CD14-positive monocyte (primary cell): ENCODE data around the gene GAREM1. TPM values are rescaled to one million over a fixed set of nuclear protein-coding genes. Genes with fewer than 3 reads are reported as not detected.

Source experiments
- DNase-seq, 3 donors: peaks; one replicate each; pipeline ENCODE4 v3.0.0-alpha.2; 2011 to 2022
- H2AFZ ChIP-seq: 2 replicates; pipeline ENCODE4 v1.6.0; 2012; ENCODE audit warnings: mild to moderate bottlenecking, low read depth, low read length, inconsistent platforms; ENCODE audit not compliant: insufficient read depth, poor library complexity, severe bottlenecking
- H3K27ac ChIP-seq, 2 donors: 1 replicate in 1 of 2; 2 replicates in 1 of 2; pipeline ENCODE4 v1.5.1; 2012 to 2013; ENCODE audit warnings: low read length in 2 of 2, control low read depth in 1 of 2, inconsistent platforms in 1 of 2, low read depth in 1 of 2, mild to moderate bottlenecking in 1 of 2
- H3K27me3 ChIP-seq, 2 donors: one replicate each; pipeline versions ENCODE4 v1.6.0 to v1.6.1; 2011 to 2013; ENCODE audit warnings: low read length in 2 of 2; ENCODE audit not compliant: control insufficient read depth in 2 of 2, insufficient read depth in 2 of 2
- H3K36me3 ChIP-seq, 2 donors: replicated peaks in 1 of 2; 1 replicate in 1 of 2; 2 replicates in 1 of 2; pipeline versions ENCODE4 v1.5.1 to v1.6.1; 2012 to 2013; ENCODE audit warnings: low read length in 2 of 2, control low read depth in 1 of 2, inconsistent platforms in 1 of 2, mild to moderate bottlenecking in 1 of 2; ENCODE audit not compliant: insufficient read depth in 2 of 2, control insufficient read depth in 1 of 2
- H3K4me1 ChIP-seq, 2 donors: 1 replicate in 1 of 2; 2 replicates in 1 of 2; pipeline versions ENCODE4 v1.5.1 to v1.6.1; 2012 to 2013; ENCODE audit warnings: low read length in 2 of 2, control low read depth in 1 of 2, inconsistent platforms in 1 of 2, mild to moderate bottlenecking in 1 of 2, moderate library complexity in 1 of 2; ENCODE audit not compliant: insufficient read depth in 2 of 2, control insufficient read depth in 1 of 2
- H3K4me2 ChIP-seq: replicated peaks from 2 replicates; pipeline ENCODE3; 2012; ENCODE audit warnings: low read length, moderate library complexity, mild to moderate bottlenecking; ENCODE audit not compliant: poor library complexity, severe bottlenecking; ENCODE audit errors: extremely low read depth
- H3K4me3 ChIP-seq, 3 experiments: fragments of 200-600 bp in 1 of 3; sonication (generic) in 1 of 3; replicated peaks in 1 of 3; 1 replicate in 2 of 3; 2 replicates in 1 of 3; pipeline ENCODE4 v1.5.1; 2011 to 2013; ENCODE audit warnings: low read length in 3 of 3, mild to moderate bottlenecking in 3 of 3, control low read depth in 2 of 3, low read depth in 2 of 3, inconsistent platforms in 1 of 3, moderate library complexity in 1 of 3
- H3K79me2 ChIP-seq: 2 replicates; pipeline ENCODE4 v1.6.0; 2012; ENCODE audit warnings: mild to moderate bottlenecking, control low read depth, inconsistent platforms, low read length, moderate library complexity; ENCODE audit not compliant: insufficient read depth
- H3K9ac ChIP-seq: 2 replicates; pipeline ENCODE4 v1.6.0; 2017; ENCODE audit warnings: low read length, mild to moderate bottlenecking; ENCODE audit not compliant: insufficient read depth, poor library complexity, severe bottlenecking
- H3K9me3 ChIP-seq, 2 donors: replicated peaks in 1 of 2; 1 replicate in 1 of 2; 2 replicates in 1 of 2; pipeline versions ENCODE4 v1.5.1 to v1.6.1; 2012 to 2013; ENCODE audit warnings: low read length in 2 of 2, control low read depth in 1 of 2; ENCODE audit not compliant: control insufficient read depth in 1 of 2, insufficient read depth in 1 of 2
- H4K20me1 ChIP-seq: 2 replicates; pipeline ENCODE4 v1.6.0; 2012; ENCODE audit warnings: mild to moderate bottlenecking, low read length, control low read depth, moderate library complexity; ENCODE audit not compliant: insufficient read depth
- H3K27ac Mint-ChIP-seq, 7 donors: one replicate each; pipeline ENCODE4 v1.8.0; 2020; ENCODE audit warnings: mild to moderate bottlenecking in 7 of 7, mixed read lengths in 7 of 7, moderate library complexity in 6 of 7, inconsistent platforms in 2 of 7
- H3K27me3 Mint-ChIP-seq, 3 donors: one replicate each; pipeline ENCODE4 v1.8.0; 2021 to 2022; ENCODE audit warnings: low read depth in 3 of 3, mild to moderate bottlenecking in 3 of 3, mixed read lengths in 3 of 3, moderate library complexity in 3 of 3, inconsistent platforms in 1 of 3
- H3K36me3 Mint-ChIP-seq, 2 donors: one replicate each; pipeline ENCODE4 v1.8.0; 2020; ENCODE audit warnings: mixed read lengths in 2 of 2, inconsistent platforms in 1 of 2, mild to moderate bottlenecking in 1 of 2
- H3K4me1 Mint-ChIP-seq: one replicate; pipeline ENCODE4 v1.8.0; 2020; ENCODE audit warnings: mild to moderate bottlenecking, mixed read lengths
- H3K4me3 Mint-ChIP-seq, 2 donors: one replicate each; pipeline ENCODE4 v1.8.0; 2020; ENCODE audit warnings: mild to moderate bottlenecking in 2 of 2, mixed read lengths in 2 of 2, moderate library complexity in 1 of 2
- H3K9me3 Mint-ChIP-seq, 7 donors: one replicate each; pipeline ENCODE4 v1.8.0; 2020 to 2022; ENCODE audit warnings: mixed read lengths in 7 of 7, mild to moderate bottlenecking in 6 of 7, moderate library complexity in 6 of 7, inconsistent platforms in 2 of 7
- CTCF ChIP-seq: fragments of 200-600 bp; IDR thresholded peaks from one replicate; pipeline ENCODE4 v1.8.0; 2022; ENCODE audit warnings: antibody characterized with exemption, mild to moderate bottlenecking
- WGBS: methylation state at CpG from one replicate; pipeline ENCODE4 v1.1.5; 2013; ENCODE audit warnings: missing lambda C conversion rate; ENCODE audit not compliant: insufficient coverage; 5-methylcytosine and 5-hydroxymethylcytosine counted together
- intact Hi-C, 2 donors: fragments of 100-400 bp; cut with micrococcal nuclease; formaldehyde crosslinking; loops; one replicate each; pipeline versions ENCODE4 v1.15.0 to v1.15.1; 2023
- polyA plus RNA-seq, 3 donors: library from polyadenylated mRNA; depleted of rRNA in 1 of 3; unstranded in 2 of 3; stranded (reverse) in 1 of 3; fragments of 300-500 nt in 2 of 3; fragments of >200 nt in 1 of 3; fragmentation: Illumina TruSeq in 2 of 3; gene quantifications; 1 replicate in 2 of 3; 2 replicates in 1 of 3; pipeline ENCODE4 v1.2.3, GENCODE V29; 2012 to 2021

The GAREM1 gene
- polyA plus RNA-seq, 3 donors: 0.24 TPM; not detected in 2

GRCh38 chr18:32355896-32356295, 114.8 kb downstream of the GAREM1 start:
- Histone ChIP-seq H3K27me3 (no peaks in the 10 kb centered on the region), H2AFZ (no peak overlapping the region), H3K4me1 (no peaks in the 10 kb centered on the region), H3K9me3 (no peaks in the 10 kb centered on the region), H3K27ac (no peak overlapping the region), H3K79me2 (no peaks in the 10 kb centered on the region), H4K20me1 (no peaks in the 10 kb centered on the region), H3K9ac (no peak overlapping the region), H3K36me3 (no peaks in the 10 kb centered on the region), H3K4me3 (no peak overlapping the region), H3K4me2 (no peak overlapping the region)
- no peaks in the 10 kb centered on the region for H3K4me1 Mint-ChIP-seq
- TF ChIP-seq CTCF: no peak
- no peak for DNase-seq
- no peaks in the 10 kb centered on the region for H3K36me3 Mint-ChIP-seq
- intact Hi-C loops: no loop called here
- no CpG with 5 or more reads among the region's 1 CpG for WGBS
- H3K27ac Mint-ChIP-seq: no peak overlapping the region
- H3K9me3 Mint-ChIP-seq: peaks cover 0 to 3% (median 0%) of the 10 kb centered on the region in 7 donors
- H3K4me3 Mint-ChIP-seq: no peak overlapping the region
- no peaks in the 10 kb centered on the region for H3K27me3 Mint-ChIP-seq

- Mint-ChIP-seq H3K27ac (no peak overlapping the region), H3K4me3 (no peak overlapping the region), H3K27me3 (no peaks in the 10 kb centered on the region), H3K4me1 (no peaks in the 10 kb centered on the region), H3K36me3 (no peaks in the 10 kb centered on the region), H3K9me3 (peaks cover 0 to 3% (median 0%) of the 10 kb centered on the region in 7 donors)
- intact Hi-C loops: no loop called here
- Histone ChIP-seq H3K4me3 (no peak overlapping the region), H3K9ac (no peak overlapping the region), H3K9me3 (no peaks in the 10 kb centered on the region), H3K27ac (no peak overlapping the region), H3K27me3 (no peaks in the 10 kb centered on the region), H4K20me1 (no peaks in the 10 kb centered on the region), H3K4me1 (no peaks in the 10 kb centered on the region), H3K79me2 (no peaks in the 10 kb centered on the region), H3K36me3 (no peaks in the 10 kb centered on the region), H3K4me2 (no peak overlapping the region), H2AFZ (no peak overlapping the region)
- no peak for DNase-seq
- WGBS: no CpG with 5 or more reads among the region's 5 CpGs
- TF ChIP-seq CTCF: no peak
Observed at GRCh38 chr18:32354518-32354917, 116.2 kb downstream of the GAREM1 start.
